ENCODE measurements around the gene SPNS3.
A peak's percentile ranks its signal among the peaks of the same experiment; 100 is the strongest.

Gene SPNS3

GRCh38 chr17:4509923-4510617, 76.3 kb downstream of the SPNS3 start:
- DNase-seq (ENCODE audit: low read depth) = no peak

- DNase-seq (ENCODE audit: low read depth) = no peak
Measured at GRCh38 chr17:4510618-4510941, 76.8 kb downstream of the SPNS3 start.

DNA sequence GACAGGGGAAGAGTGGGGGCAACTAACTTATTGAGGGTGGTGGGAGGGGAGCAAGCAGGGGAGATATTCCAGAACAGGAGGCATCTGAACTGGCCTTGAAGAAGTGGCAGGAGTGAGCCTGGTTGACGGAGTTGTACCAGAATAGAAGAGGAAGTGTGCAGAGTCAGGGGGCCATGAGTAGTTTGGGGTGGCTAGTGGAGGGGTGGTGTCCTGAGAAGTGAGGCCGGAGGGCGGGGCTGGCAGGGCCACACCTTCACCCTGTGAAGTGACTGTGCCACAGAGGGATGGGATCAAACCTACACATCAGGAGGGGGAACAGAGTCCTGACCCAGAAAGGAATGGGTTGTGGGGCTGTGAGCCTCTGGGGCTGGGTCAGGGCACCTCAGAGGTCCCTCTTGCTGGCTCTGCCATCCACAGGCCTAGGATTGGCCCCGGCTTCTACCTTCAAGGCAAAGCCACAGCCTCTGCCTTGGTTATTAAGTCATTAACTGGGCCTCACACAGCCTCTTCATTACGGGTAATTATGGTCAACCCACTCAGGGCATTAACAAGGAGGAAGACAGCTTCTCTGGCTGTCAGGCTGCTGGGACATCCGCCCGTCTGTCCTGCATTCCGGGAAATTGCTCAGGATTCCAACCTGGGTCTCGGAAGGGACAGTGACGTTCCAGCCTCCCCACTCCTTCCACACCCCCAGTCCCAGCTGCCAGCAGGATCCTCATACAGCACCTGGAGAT, 77.6 kb downstream of the SPNS3 start:
- no peak for DNase-seq (ENCODE audit: low read depth)

GRCh38 chr17:4512156-4513112, 78.7 kb downstream of the SPNS3 start:
- DNase-seq (ENCODE audit: low read depth) = no peak

DNA sequence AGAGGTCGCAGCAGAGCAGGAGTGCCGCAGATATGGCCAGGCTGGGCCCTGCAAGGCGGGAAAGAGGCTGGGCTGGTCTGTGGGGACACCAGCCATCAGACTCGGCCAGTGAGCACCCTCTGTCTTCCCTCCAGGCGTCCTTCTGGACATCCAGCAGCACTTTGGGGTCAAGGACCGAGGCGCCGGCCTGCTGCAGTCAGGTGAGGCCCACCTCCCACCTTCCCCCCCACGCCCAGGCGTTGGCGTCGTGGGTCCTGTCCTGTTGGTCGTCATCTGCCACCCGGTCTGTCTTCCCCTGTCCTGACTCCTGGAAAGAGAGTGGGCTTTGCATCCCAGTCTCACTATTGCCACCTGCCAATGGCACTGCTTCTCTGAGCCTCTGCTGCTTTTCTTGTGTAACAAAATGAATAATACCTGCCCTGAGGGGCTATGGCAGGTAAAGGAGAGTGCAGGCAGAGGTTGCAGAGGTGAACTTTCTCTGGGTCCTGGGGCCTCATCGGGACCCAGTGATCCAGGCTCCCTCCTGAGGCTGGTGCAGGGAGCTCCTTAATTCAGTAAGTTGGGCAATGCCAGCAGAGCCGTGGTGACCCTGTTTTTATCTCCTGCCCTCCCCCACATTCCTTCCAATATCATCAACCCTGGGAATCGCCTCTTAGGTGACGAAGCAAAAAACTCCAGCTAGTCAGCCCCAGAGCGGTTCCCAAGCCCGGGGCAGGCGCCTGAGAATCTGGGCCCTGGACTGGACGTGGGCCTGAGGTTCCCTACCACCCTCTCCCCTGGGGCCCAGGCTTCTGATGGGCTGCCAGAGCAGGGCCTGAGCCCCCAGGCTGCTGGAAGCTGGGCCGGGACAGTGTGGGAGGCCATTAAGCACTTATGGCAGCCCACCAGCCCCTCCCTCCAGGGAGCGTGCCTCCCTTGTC, 79.6 kb downstream of the SPNS3 start:
- no peak for DNase-seq (ENCODE audit: low read depth)

GRCh38 chr17:4514206-4514605, 80.5 kb downstream of the SPNS3 start:
- DNase-seq (ENCODE audit: low read depth) = no peak

DNA sequence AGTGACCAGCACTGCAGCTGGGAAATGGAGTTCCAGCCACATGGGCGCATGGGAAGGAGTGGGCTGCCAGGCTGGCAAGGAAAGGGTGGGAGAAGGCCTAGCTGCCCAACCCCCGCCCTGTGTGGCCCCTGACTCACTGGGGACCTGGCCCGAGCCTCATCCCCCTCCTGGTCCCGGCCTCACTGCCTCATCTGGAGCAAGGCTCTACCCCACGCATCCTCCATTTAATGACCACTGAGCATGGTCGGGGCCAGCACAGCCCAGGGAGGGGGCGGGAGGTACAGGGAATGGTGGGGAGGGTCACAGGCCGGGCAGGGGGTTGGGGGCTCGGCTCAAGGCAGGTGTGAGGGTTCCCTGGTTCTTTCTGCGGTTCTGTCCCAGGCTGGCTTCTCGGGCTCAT, 81.0 kb downstream of the SPNS3 start:
- no peak for DNase-seq (ENCODE audit: low read depth)

DNA sequence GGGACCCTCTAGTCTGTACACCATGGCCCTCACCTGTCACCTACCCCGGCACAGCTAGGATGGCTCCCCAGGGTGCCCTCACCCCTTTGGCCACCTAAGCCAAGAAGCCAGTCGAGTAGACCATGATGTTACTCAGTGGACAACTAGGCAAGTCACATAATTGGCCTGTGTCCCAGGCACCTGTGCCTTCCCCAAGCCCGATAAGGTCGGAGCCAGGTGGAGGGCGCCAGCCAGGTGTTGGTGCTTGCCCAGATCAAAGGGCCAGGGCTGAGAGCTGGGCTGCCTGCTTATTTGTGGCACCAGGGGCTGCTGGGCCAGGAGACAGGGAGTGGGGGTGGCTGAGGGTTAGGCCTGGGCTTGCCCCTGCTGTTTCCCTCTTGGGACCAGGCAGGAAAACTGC, 81.8 kb downstream of the SPNS3 start:
- DNase-seq (ENCODE audit: low read depth) = no peak

DNA sequence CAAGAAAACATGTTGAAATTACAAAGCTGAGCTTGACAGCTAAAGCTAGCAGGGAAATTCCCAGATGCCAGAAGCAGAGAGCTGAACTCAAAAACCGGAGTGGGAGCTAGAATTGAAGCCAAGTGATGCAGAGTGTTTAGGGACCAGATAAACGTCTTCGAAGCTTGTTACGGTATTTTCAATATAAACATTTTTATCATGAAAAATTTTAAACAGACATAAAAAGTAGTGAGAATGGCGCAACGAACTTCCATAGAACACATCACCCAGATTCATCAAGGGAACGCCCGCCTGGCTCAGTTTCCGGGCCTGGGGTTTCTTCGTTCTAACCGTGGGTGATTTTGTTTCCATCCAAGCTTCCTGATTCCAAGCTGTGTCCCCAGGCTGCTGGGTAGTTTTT, 83.0 kb downstream of the SPNS3 start:
- DNase-seq (ENCODE audit: low read depth) = peak; percentile 73

DNA sequence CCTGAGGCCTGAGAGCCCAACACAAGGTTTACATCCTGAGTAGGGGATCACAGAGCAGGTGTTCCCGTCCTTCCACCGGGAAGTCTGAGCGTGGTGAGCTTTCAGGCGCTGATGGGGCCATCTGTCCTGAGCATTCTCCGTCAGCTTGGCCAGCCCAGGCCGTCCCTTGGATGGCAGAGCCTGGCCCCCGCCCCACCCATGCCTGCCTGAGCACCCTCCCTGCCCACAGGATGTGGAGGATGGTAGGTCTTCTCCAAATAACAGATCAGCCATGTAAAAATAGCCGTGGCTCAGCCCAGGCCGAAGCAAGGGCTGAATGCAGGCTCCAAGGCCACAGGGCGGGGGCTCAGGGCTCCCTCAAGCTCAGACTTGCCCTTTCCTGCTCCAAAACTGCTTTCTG, 85.2 kb downstream of the SPNS3 start:
- no peak for DNase-seq (ENCODE audit: low read depth)

GRCh38 chr17:4519361-4519788, 85.6 kb downstream of the SPNS3 start:
- DNase-seq (ENCODE audit: low read depth) = no peak

- no peak for DNase-seq (ENCODE audit: low read depth)
Measured at GRCh38 chr17:4520060-4520893, 86.5 kb downstream of the SPNS3 start.

DNA sequence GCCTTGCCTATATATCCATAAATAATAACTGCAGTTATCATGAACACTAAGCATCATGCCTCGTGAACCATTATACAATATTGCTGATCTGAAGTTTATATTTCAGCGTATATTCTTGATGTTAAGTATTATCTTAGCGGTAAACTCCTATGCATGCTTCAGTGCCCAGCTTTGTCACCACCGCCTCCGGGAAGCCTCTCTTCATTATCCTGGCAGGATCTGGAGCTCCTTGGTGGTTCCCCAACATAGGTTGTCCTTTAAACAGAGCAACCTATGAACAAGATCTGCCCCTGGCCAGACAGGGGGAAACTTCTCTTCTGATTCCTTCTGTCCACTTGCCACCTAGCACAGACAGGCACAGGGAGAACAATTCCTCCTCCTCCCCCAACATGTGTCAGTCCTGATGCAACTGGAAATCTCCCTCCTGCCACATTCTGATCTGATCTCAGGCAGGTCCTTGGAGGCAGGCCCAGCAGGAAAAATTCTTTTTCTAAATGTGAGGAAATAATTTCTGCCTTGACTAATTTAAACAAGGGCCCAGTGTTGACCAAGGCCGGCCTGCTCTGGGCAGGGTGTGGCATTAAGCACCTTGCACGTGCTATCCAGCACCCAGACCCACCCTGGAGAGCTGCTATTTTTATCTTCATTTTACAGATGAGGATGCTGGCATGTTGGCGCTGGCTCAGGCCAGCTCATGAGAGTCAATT, 87.3 kb downstream of the SPNS3 start:
- peak; percentile 83 for DNase-seq (ENCODE audit: low read depth)

DNA sequence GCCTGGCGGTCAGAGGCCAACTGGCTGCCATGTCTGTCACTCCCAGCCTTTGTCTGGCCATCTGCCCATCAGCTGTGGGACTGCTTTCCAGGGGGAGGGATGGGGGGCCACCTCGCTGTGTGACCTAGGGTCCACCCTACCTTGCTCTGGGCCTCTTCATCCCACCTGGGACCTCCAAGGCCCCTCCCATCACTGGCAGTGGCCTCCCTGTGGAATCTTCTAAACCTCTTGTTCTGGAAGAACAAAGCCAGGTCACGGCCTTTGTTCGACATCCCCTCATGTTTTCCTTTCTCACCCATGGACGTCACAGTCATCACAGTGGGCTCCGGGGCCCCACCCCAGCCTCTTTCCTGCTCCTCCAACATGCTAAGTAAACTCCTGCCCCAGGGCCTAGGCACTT, 88.9 kb downstream of the SPNS3 start:
- DNase-seq (ENCODE audit: low read depth) = no peak

DNA sequence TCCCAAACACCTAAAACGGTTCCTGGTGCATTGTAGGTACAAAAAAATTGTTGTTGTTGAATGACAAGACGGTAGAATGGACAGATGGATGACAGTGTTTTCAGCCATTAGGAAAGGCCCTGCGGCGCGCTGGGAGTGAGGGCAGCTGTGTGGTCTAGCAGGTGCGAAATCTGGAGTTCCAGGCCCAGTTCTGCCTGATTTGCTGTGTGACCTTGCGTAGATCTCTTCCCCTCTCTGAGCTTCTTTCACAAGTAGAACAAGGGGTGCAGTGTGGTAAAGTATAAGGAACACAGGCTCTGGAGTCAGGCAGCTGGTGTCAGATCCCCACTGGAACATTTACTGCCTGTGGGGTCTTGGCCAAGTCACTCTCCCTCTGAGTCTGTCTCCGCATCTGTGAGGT, 90.2 kb downstream of the SPNS3 start:
- no peak for DNase-seq (ENCODE audit: low read depth)

- DNase-seq (ENCODE audit: low read depth) = no peak
Measured at GRCh38 chr17:4525691-4526397, 92.1 kb downstream of the SPNS3 start.

DNA sequence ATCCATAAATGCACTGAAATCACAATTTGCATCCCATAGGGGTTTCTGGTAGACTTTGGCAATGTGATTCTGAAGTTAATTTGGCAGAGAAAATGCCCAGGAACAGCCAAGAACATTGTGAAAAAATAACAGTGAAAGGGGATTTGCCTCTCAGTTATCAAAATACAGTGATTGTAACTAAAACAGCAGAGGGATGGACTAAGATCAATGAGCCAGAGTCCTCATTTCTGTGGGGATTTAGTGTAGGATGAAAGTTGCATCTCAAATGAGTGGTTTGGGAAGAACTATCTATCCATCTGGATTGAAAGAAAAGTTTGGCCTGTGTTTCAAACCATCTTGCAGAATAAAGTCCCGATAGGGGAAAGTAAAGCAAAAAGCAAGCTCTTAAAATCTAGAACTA, 93.4 kb downstream of the SPNS3 start:
- DNase-seq (ENCODE audit: low read depth) = no peak

DNA sequence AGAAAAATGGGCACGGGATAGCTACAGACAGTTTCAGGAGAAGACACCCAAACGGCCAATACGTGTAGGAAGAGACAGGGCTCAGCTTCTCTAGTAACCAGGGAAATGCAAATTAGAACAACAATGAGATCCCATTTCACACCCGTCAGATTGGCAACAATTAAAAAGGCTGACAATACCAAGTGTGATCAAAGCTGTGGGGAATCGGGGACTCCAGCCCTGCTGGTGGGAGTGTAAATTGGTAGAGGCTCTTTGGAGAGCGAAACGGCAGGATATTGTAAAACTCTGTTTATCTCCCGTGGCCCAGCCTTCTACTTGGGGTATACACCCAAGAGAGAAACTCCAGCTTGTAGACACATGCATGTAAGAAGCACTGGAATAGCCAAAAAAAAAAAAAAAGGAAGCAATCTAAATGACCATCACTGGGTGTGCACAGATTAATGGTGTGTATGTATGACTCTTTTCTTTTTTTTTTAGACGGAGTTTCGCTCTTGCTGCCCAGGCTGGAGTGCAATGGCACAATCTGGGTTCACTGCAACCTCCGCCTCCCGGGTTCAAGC, 93.9 kb downstream of the SPNS3 start:
- DNase-seq (ENCODE audit: low read depth) = no peak

- no peak for DNase-seq (ENCODE audit: low read depth)
Measured at GRCh38 chr17:4529533-4530152, 95.9 kb downstream of the SPNS3 start.

Measured in iris pigment epithelial cell (primary cell).